SU-DHL-6 (cell line): ENCODE data around the gene MCAT.
A peak's percentile ranks its signal among the peaks of the same experiment; 100 is the strongest.

ENCODE experiments used
- CTCF ChIP-seq: fragments of 200-600 bp; sonication (generic); IDR thresholded peaks from one replicate; pipeline ENCODE4 v1.5.1; 2017; ENCODE audit warnings: antibody characterized with exemption, mild to moderate bottlenecking, low read length, moderate library complexity; ENCODE audit not compliant: insufficient read depth, poor library complexity, severe bottlenecking
- EZH2phosphoT487 ChIP-seq: fragments of 200-600 bp; sonication (generic), shearing (Covaris generic); conservative IDR thresholded peaks from 2 replicates; pipeline ENCODE4 v1.6.1; 2018; ENCODE audit warnings: mild to moderate bottlenecking, antibody characterized with exemption, low read length, moderate library complexity, mixed read lengths

- TF ChIP-seq EZH2phosphoT487: no peak
- peak; percentile 82 for TF ChIP-seq CTCF
Observed at GRCh38 chr22:43136255-43136654, 6.9 kb downstream of the MCAT start.
